ENCODE results near the gene LONP2. TPM values are rescaled to one million over a fixed set of nuclear protein-coding genes. Genes with fewer than 3 reads are reported as not detected.

The LONP2 gene
- polyA plus RNA-seq, 3 donors = 21.5 to 35.6 (median 26.0) TPM

GRCh38 chr16:48244863-48245195, 729 bp downstream of the LONP2 start:
- H3K9me3 ChIP-seq (replicated peaks in 1 of 2; ENCODE audit: control insufficient read depth in 1 of 2, insufficient read depth in 1 of 2, low read length in 2 of 2) = no peaks in the 10 kb centered on the region
- Mint-ChIP-seq H3K4me1 (peaks cover 23% of the 10 kb centered on the region), H3K27me3 (ENCODE audit: low read depth in 3 of 3) (no peaks in the 10 kb centered on the region), H3K36me3 (peaks cover under 1 to 4% of the 10 kb centered on the region in 2 donors), H3K27ac (peak overlapping the region; percentile 86 to 95 (median 92)), H3K4me3 (peak overlapping the region; percentile 87 to 98), H3K9me3 (peaks cover 0 to 8% (median 2%) of the 10 kb centered on the region in 7 donors)
- intact Hi-C loops (cut with micrococcal nuclease) = no loop called here
- H3K4me2 ChIP-seq (replicated peaks; ENCODE audit: extremely low read depth, low read length, poor library complexity, severe bottlenecking) = peak overlapping the region; percentile 91
- peak overlapping the region; percentile 57 to 82 for H3K27ac ChIP-seq (ENCODE audit: low read depth in 1 of 2, low read length in 2 of 2)
- DNase-seq = no peak
- H3K36me3 ChIP-seq (replicated peaks in 1 of 2; ENCODE audit: control insufficient read depth in 1 of 2, insufficient read depth in 2 of 2, low read length in 2 of 2) = peaks cover 0 to 4% of the 10 kb centered on the region in 2 donors
- H3K27me3 ChIP-seq (ENCODE audit: control insufficient read depth in 2 of 2, insufficient read depth in 2 of 2, low read length in 2 of 2) = no peaks in the 10 kb centered on the region
- peaks cover 16 to 17% of the 10 kb centered on the region in 2 donors for H3K4me1 ChIP-seq (ENCODE audit: control insufficient read depth in 1 of 2, insufficient read depth in 2 of 2, low read length in 2 of 2)
- peaks cover 59% of the 10 kb centered on the region for H3K79me2 ChIP-seq (ENCODE audit: insufficient read depth, low read length)
- WGBS (ENCODE audit: insufficient coverage) = 5% methylated on average over 8 of the region's 8 CpGs
- peak overlapping the region; percentile 94 for H3K9ac ChIP-seq (ENCODE audit: insufficient read depth, low read length, poor library complexity, severe bottlenecking)
- no peak for TF ChIP-seq CTCF (IDR thresholded peaks at IDR 0.05)
- H4K20me1 ChIP-seq (ENCODE audit: insufficient read depth, low read length) = peaks cover 50% of the 10 kb centered on the region
- H3K4me3 ChIP-seq (replicated peaks in 1 of 3; ENCODE audit: low read depth in 2 of 3, low read length in 3 of 3) = peak overlapping the region; percentile 72 to 88 (median 85)
- peak overlapping the region; percentile 96 for H2AFZ ChIP-seq (ENCODE audit: insufficient read depth, low read depth, low read length, poor library complexity, severe bottlenecking)

- H3K4me3 ChIP-seq (replicated peaks in 1 of 3; ENCODE audit: low read depth in 2 of 3, low read length in 3 of 3) = no peak overlapping the region
These were observed 2.0 kb downstream of the LONP2 start for GRCh38 chr16:48246066-48246465.

More at GRCh38 chr16:48246066-48246465, 2.0 kb downstream of the LONP2 start:
- Mint-ChIP-seq H3K4me3 (no peak overlapping the region), H3K36me3 (peaks cover 3 to 4% of the 10 kb centered on the region in 2 donors), H3K27me3 (ENCODE audit: low read depth in 3 of 3) (no peaks in the 10 kb centered on the region), H3K27ac (peak overlapping the region in 3 of 7 donors; percentile 19 to 50 (median 33)), H3K9me3 (peaks cover 0 to 4% (median 0%) of the 10 kb centered on the region in 7 donors), H3K4me1 (peaks cover 23% of the 10 kb centered on the region)
- no peak overlapping the region for H2AFZ ChIP-seq (ENCODE audit: insufficient read depth, low read depth, low read length, poor library complexity, severe bottlenecking)
- no peaks in the 10 kb centered on the region for H3K9me3 ChIP-seq (replicated peaks in 1 of 2; ENCODE audit: control insufficient read depth in 1 of 2, insufficient read depth in 1 of 2, low read length in 2 of 2)
- no peak overlapping the region for H3K4me2 ChIP-seq (replicated peaks; ENCODE audit: extremely low read depth, low read length, poor library complexity, severe bottlenecking)
- no peak for TF ChIP-seq CTCF (IDR thresholded peaks at IDR 0.05)
- H3K4me1 ChIP-seq (ENCODE audit: control insufficient read depth in 1 of 2, insufficient read depth in 2 of 2, low read length in 2 of 2) = peaks cover 16 to 17% of the 10 kb centered on the region in 2 donors
- no peak overlapping the region for H3K9ac ChIP-seq (ENCODE audit: insufficient read depth, low read length, poor library complexity, severe bottlenecking)
- H3K36me3 ChIP-seq (replicated peaks in 1 of 2; ENCODE audit: control insufficient read depth in 1 of 2, insufficient read depth in 2 of 2, low read length in 2 of 2) = peaks cover 0 to 4% of the 10 kb centered on the region in 2 donors
- no peaks in the 10 kb centered on the region for H3K27me3 ChIP-seq (ENCODE audit: control insufficient read depth in 2 of 2, insufficient read depth in 2 of 2, low read length in 2 of 2)
- intact Hi-C loops (cut with micrococcal nuclease) = no loop called here
- peaks cover 70% of the 10 kb centered on the region for H3K79me2 ChIP-seq (ENCODE audit: insufficient read depth, low read length)
- DNase-seq = no peak
- H3K27ac ChIP-seq (ENCODE audit: low read depth in 1 of 2, low read length in 2 of 2) = peak overlapping the region in 1 of 2 donors; percentile 11
- peaks cover 55% of the 10 kb centered on the region for H4K20me1 ChIP-seq (ENCODE audit: insufficient read depth, low read length)
- no CpG with 5 or more reads among the region's 2 CpGs for WGBS (ENCODE audit: insufficient coverage)
